Measurements from ENCODE around the gene RASSF1. TPM values are rescaled to one million over a fixed set of nuclear protein-coding genes. Genes with fewer than 3 reads are reported as not detected.

Gene RASSF1
- polyA plus RNA-seq, 6 donors from 2014 or later = 71.9 to 147 (median 89.9) TPM

DNA sequence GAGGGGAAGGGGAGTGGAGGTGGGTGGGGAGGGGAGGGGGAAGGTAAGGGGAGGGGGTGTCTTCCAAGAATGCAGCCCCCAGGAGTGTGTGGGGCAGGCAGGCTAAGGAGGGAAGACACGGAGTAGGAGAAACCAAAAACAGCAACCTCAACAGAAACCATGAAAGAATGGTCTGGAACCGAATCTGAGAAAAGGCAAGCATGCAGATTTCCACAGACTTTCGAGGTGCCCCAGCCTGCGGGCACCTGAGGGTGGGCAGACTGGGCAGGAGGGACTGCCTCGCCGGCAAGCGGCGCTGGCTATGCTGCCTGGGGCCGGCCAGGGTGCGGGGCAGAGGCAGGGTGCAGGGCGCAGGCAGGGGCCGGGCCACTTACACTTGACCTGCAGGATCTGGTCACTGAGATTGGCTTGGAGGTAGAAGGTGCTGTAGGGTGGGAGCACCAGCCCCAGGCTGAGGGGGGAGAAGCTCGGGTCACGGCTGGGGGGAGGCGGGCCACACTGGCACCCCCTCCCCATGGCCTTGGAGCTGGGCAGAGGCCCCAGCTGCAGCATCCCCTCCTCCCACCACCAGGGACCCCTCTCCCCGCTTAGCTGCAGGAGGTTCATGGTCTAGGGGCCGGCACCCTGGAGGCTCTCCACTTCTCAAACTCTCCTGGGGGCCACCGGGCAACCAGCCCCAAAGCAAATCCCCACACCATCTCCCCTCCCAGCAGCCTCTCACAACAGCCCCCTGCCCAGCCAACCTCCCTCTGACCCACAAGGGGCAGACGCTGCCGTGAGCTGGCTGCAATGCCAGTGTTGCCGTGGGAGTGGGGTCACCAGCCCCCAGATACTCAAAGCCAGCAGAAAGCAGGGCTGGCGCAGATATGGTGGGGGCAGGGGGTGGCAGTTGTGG, 34.0 kb upstream of the RASSF1 start:
- Mint-ChIP-seq H3K4me1 (peaks cover 0 to 13% (median 11%) of the 10 kb centered on the region in 3 donors), H3K9me3 (no peaks in the 10 kb centered on the region), H3K27me3 (peaks cover 4 to 39% (median 38%) of the 10 kb centered on the region in 3 donors), H3K4me3 (no peak overlapping the region), H3K36me3 (no peaks in the 10 kb centered on the region), H3K27ac (peak overlapping the region in 1 of 6 donors; percentile 54)
- no peak for ATAC-seq (ENCODE audit: low read depth in 2 of 2)
- no peak for DNase-seq

DNA sequence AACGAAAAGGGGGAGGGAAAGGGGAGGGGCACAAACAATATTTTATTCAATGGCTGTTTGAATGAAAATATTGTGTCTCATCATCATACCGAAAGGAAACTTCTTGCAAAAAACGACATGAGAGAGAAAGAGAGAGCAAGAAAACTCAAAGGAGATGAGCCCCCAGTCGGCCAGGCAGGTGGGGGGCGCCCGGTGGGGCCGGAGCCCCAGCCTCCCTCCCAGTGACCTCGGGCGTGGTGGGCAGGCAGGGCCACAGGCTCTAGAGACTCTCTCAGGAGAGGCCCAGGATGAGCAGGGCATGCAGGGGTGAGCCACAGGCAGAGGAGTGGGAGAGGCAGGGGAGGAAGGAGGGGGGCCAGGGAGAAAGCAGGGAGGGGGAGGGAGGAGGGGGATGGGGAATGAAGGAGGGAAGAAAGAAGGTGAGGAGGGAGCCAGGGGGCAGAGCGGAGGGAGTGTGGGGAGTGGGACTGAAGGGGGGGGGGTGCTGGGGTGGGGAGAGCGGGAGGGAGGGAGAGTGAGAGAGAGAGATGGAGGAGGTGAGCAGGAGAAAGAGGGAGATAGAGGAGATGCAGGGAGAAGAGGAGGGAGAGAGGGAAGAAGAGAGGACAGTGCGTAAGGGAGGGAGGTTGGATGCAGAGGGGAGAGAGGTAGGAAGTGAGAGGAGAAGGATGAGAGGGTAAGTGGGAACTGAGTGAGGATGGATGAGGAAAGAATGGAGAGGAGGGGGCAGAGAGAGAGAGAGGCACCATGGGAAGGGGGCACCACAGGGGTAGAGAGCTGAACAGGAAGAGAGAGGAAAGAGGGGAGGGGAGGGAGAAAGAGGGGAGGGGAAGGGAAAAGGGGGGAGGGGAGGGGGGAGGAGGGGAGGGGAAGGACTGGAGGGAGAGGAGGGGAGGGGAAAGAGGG, 32.8 kb upstream of the RASSF1 start:
- Mint-ChIP-seq H3K27me3 (peaks cover 4 to 35% (median 28%) of the 10 kb centered on the region in 3 donors), H3K27ac (peak overlapping the region in 2 of 6 donors; percentile 46 to 53), H3K4me1 (peaks cover 0 to 11% (median 11%) of the 10 kb centered on the region in 3 donors), H3K9me3 (no peaks in the 10 kb centered on the region), H3K4me3 (peak overlapping the region in 1 of 8 donors; percentile 8), H3K36me3 (no peaks in the 10 kb centered on the region)
- no peak for DNase-seq
- ATAC-seq (ENCODE audit: low read depth in 2 of 2) = no peak

DNA sequence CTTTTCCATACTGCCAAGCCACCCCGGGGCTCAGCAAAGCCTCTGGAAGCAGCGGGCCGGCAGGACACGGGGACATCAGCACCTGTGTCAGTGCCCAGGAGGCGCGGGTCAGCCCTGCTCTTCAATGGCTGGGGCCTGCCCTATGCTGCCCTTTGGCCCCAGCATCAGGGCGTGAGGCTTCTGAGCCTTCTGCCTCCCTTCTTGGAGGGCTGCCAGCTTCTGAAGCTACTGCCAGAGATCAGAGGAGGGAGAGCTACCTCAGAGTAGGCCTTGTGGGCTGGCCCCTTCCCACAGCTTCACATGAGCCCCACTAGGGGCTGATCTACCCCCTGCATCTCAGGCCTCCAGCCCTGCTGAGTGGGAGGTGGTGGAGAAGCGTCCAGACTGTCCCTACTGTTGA, 31.7 kb upstream of the RASSF1 start:
- no peak overlapping the region for H3K4me3 Mint-ChIP-seq
- no peak for DNase-seq

DNA sequence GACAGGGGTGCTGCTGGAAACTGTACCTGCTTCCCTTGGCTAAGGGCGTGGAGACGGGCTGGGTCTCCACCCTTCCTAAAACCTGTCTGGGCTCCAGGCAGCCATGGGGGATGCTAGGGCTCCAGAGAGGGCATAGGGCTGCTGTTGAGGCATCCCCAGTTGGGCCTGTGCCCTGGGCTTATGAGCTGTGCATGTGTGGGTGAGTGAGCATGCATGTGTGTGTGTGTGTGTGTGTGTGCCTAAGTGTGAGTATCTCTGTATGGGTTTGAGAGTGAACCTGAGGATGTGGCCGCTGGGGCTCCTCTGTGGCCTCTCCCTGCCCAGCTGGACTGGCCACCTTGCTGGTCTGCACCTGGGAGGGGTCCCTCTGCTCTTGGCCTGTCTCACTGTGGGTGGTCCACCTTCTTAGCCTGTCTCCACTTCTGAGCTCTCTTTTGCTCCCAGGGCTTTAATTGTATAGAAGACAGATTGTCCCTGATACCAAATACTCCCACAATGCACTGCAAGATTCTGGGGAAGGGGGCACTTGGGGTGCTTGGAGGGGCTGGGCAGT, 30.6 kb upstream of the RASSF1 start:
- Mint-ChIP-seq H3K9me3 (no peaks in the 10 kb centered on the region), H3K4me3 (no peak overlapping the region), H3K4me1 (peaks cover 4 to 16% (median 11%) of the 10 kb centered on the region in 3 donors), H3K36me3 (no peaks in the 10 kb centered on the region), H3K27ac (peak overlapping the region in 1 of 6 donors; percentile 32), H3K27me3 (peaks cover 4 to 30% (median 24%) of the 10 kb centered on the region in 3 donors)
- no peak for DNase-seq
- ATAC-seq (ENCODE audit: low read depth in 2 of 2) = no peak

More for the DNA sequence above, 31.7 kb upstream of the RASSF1 start:
- no peak for ATAC-seq (ENCODE audit: low read depth in 2 of 2)
- Mint-ChIP-seq H3K27ac (no peak overlapping the region), H3K27me3 (peaks cover 4 to 30% (median 24%) of the 10 kb centered on the region in 3 donors), H3K9me3 (no peaks in the 10 kb centered on the region), H3K36me3 (no peaks in the 10 kb centered on the region), H3K4me1 (peaks cover 1 to 11% (median 11%) of the 10 kb centered on the region in 3 donors)

DNA sequence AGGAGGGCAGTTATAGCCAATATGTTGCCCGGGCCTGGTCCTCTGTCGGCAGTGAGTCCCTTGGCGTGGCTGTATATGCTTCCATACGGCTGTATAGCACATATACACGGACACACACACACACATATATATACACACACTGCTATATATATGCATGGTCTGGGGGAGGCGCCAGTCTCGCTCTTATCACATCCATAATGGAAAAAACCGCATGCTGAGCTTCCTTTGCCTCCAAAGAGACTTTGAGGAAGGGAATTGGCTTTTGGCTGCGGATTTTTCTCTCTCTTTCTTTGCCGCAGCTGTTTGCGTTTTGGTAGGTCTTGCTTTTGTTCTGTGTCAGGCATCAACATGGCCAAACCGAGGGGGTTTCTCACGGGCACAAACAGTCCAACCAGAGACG, 30.0 kb upstream of the RASSF1 start:
- Mint-ChIP-seq H3K27ac (no peak overlapping the region), H3K9me3 (no peaks in the 10 kb centered on the region), H3K4me1 (peaks cover 10 to 21% (median 16%) of the 10 kb centered on the region in 3 donors), H3K27me3 (peaks cover 4 to 30% (median 24%) of the 10 kb centered on the region in 3 donors), H3K4me3 (peak overlapping the region in 1 of 8 donors; percentile 43), H3K36me3 (no peaks in the 10 kb centered on the region)
- ATAC-seq (ENCODE audit: low read depth in 2 of 2) (no peak), DNase-seq (no peak)

- Mint-ChIP-seq H3K27ac (peak overlapping the region in 1 of 6 donors; percentile 34), H3K4me3 (peak overlapping the region in 3 of 8 donors; percentile 16 to 66 (median 66)), H3K9me3 (no peaks in the 10 kb centered on the region), H3K27me3 (peaks cover 4 to 30% (median 24%) of the 10 kb centered on the region in 3 donors), H3K36me3 (no peaks in the 10 kb centered on the region), H3K4me1 (peaks cover 19 to 30% (median 26%) of the 10 kb centered on the region in 3 donors)
- DNase-seq (no peak), ATAC-seq (ENCODE audit: low read depth in 2 of 2) (no peak)
These were observed 28.5 kb upstream of the RASSF1 start for GRCh38 chr3:50369012-50369670.

DNA sequence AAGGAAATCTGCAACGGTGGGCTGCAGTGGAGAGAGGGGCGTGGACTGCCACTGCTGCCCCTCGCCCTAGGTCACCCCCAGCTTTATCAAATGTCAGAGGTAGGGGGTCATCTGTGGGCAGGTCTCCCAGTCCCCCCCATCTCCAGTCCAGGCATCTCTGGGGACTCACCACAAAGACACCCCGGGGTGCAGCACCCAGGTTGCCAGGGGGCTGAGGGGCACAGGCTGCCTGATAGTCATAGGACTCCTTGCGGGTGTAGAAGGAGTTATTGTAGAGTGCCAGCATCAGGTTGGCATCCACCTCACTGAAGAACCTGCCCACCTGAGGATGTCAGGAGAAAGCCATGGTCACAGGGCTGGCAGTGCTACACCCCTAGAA, 25.2 kb upstream of the RASSF1 start:
- no peaks in the 10 kb centered on the region for H3K36me3 Mint-ChIP-seq
- H3K27me3 Mint-ChIP-seq = peaks cover 0 to 3% (median 3%) of the 10 kb centered on the region in 3 donors
- peak overlapping the region; percentile 88 to 95 (median 92) for H3K4me3 Mint-ChIP-seq
- DNase-seq (no peak), ATAC-seq (ENCODE audit: low read depth in 2 of 2) (no peak)
- H3K9me3 Mint-ChIP-seq = no peaks in the 10 kb centered on the region
- H3K27ac Mint-ChIP-seq = peak overlapping the region; percentile 91 to 96 (median 95)
- peaks cover 22 to 26% (median 23%) of the 10 kb centered on the region in 3 donors for H3K4me1 Mint-ChIP-seq

- Mint-ChIP-seq H3K9me3 (no peaks in the 10 kb centered on the region), H3K36me3 (no peaks in the 10 kb centered on the region), H3K27ac (peak overlapping the region; percentile 91 to 96 (median 95)), H3K4me3 (peak overlapping the region; percentile 88 to 95 (median 92)), H3K27me3 (no peaks in the 10 kb centered on the region), H3K4me1 (peaks cover 23 to 26% (median 23%) of the 10 kb centered on the region in 3 donors)
- peak; percentile 97 for ATAC-seq (ENCODE audit: low read depth in 2 of 2)
- DNase-seq = peak; percentile 91
These were observed 24.6 kb upstream of the RASSF1 start for GRCh38 chr3:50365080-50365841.

GRCh38 chr3:50364573-50365079, 24.0 kb upstream of the RASSF1 start:
- H3K4me3 Mint-ChIP-seq = peak overlapping the region; percentile 86 to 95 (median 90)
- H3K36me3 Mint-ChIP-seq = no peaks in the 10 kb centered on the region
- H3K9me3 Mint-ChIP-seq = no peaks in the 10 kb centered on the region
- H3K4me1 Mint-ChIP-seq = peaks cover 24 to 30% (median 27%) of the 10 kb centered on the region in 3 donors
- ATAC-seq (ENCODE audit: low read depth in 2 of 2) (peak; percentile 7 to 8), DNase-seq (peak; percentile 29)
- no peaks in the 10 kb centered on the region for H3K27me3 Mint-ChIP-seq
- H3K27ac Mint-ChIP-seq = peak overlapping the region in 1 of 6 donors; percentile 91

DNA sequence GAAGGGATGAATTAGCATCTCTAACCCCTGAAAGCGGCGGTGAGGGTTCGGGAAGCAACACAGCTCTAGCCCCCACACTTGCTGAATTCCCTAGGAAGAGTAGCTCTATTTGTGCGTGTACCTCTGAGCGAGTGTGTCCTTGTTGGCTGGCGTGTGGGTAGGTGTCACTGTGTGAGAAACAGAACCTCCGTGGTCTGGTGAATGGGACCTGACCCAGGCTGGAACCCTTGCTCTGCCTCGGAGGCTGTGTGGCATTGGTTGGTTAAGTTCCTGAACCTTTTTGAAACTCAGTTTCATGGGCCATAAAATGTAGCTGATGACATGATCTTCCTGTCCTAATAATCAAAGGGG, 19.1 kb upstream of the RASSF1 start:
- Mint-ChIP-seq H3K4me1 (peaks cover 29 to 54% (median 49%) of the 10 kb centered on the region in 3 donors), H3K4me3 (peak overlapping the region; percentile 95 to 98 (median 97)), H3K27ac (peak overlapping the region; percentile 69 to 97 (median 96)), H3K9me3 (no peaks in the 10 kb centered on the region), H3K36me3 (no peaks in the 10 kb centered on the region), H3K27me3 (no peaks in the 10 kb centered on the region)
- ATAC-seq (ENCODE audit: low read depth in 2 of 2) = peak; percentile 3 to 4
- DNase-seq = no peak

DNA sequence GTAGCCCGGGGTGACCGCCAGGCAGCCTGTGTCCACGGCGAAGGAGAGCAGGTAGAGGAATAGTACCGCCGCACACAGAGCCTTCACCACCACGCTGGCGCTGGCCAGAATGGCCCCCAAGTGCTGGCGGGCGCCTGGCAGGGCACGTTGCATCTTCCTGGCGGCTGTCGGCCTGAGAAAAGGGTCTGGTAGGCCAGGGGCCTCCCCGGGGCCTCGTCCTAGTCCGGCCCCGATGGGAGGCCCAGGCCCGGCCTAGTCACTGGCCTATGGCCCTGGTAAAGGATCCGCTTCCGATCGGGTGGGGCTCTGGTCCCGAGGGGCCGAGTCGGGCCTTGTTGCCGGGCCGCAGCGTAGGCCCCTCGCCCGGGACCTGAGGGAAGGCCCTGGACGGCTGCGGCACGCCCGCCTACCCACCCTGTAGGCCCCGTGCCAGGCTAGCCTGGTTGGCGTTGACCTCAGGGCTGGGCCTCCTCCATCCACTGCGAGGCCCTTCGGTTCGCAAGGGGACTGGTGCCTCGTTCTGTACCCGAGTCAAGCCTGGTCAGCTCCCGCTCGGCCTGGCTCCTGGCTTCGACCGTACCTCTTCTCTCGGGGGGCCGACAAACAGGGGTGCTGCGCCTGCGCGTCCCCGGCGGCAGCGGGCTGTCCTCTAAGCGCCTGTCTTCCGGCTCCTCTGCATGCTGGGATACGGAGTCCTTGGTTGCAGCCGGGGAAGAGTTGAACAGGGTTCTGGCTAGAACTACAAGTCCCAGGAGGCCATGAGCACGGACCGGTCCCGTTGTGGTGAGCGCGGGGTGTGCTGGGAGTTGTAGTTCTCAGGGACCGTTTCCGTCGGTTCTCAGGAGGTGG, 18.5 kb upstream of the RASSF1 start, which contains the start of gene TMEM115:
TMEM115 (minus strand) TSS at position 611 of the 849 bp plus-strand sequence; CDS start at position 153, 458 bp downstream.
- ATAC-seq (ENCODE audit: low read depth in 2 of 2) (peak; percentile 100), DNase-seq (peak; percentile 93)
- H3K27me3 Mint-ChIP-seq = no peaks in the 10 kb centered on the region
- H3K4me3 Mint-ChIP-seq = peak within 1 kb of the TSS; percentile 95 to 98 (median 97)
- peaks cover 0 to 5% of the 10 kb centered on the region in 2 donors for H3K36me3 Mint-ChIP-seq
- H3K27ac Mint-ChIP-seq = peak within 1 kb of the TSS; percentile 88 to 97 (median 96)
- H3K4me1 Mint-ChIP-seq = peaks cover 31 to 49% (median 47%) of the 10 kb centered on the region in 3 donors
- H3K9me3 Mint-ChIP-seq = no peaks in the 10 kb centered on the region
